RCC 7860 (cell line): Measurements from ENCODE around the gene MPZL1.
"Not testable (repeated sequence)": the region's sequence is repeated elsewhere in the genome, so short reads cannot be mapped to it uniquely, and the experiment has no call there.

ENCODE experiments used
- DNase-seq: peaks from one replicate; pipeline ENCODE4 v3.0.0-alpha.2; 2015; ENCODE audit warnings: low spot score
- FAIRE-seq: peaks from 2 replicates; lab custom pipeline; 2012; peaks lifted over from hg19 to GRCh38; lab: Jason Lieb, UNC

MPZL1 gene

GRCh38 chr1:167805041-167805556, 83.3 kb downstream of the MPZL1 start:
- FAIRE-seq (no peak), DNase-seq (no peak)

- DNase-seq, FAIRE-seq: not testable (repeated sequence)
These were observed 84.5 kb downstream of the MPZL1 start for GRCh38 chr1:167806235-167806634.

- FAIRE-seq, result not testable (repeated sequence)
These were observed 84.9 kb downstream of the MPZL1 start for GRCh38 chr1:167806676-167807075.

GRCh38 chr1:167808104-167808503, 86.3 kb downstream of the MPZL1 start:
- DNase-seq (peak; percentile 18), FAIRE-seq (no peak)

More at GRCh38 chr1:167806676-167807075, 84.9 kb downstream of the MPZL1 start:
- not testable (repeated sequence) for DNase-seq

- no peak for DNase-seq
- FAIRE-seq, result no peak
These were observed 86.9 kb downstream of the MPZL1 start for GRCh38 chr1:167808690-167809089.

- no peak for FAIRE-seq
These were observed 91.2 kb downstream of the MPZL1 start for GRCh38 chr1:167812972-167813371.

GRCh38 chr1:167815650-167816049, 93.9 kb downstream of the MPZL1 start:
- no peak for DNase-seq
- no peak for FAIRE-seq

More at GRCh38 chr1:167812972-167813371, 91.2 kb downstream of the MPZL1 start:
- no peak for DNase-seq

GRCh38 chr1:167819849-167820683, 98.3 kb downstream of the MPZL1 start:
- FAIRE-seq, result peak; percentile 92

GRCh38 chr1:167820684-167821355, 99.0 kb downstream of the MPZL1 start:
- DNase-seq (peak; percentile 66), FAIRE-seq (no peak)

More at GRCh38 chr1:167819849-167820683, 98.3 kb downstream of the MPZL1 start:
- DNase-seq, result peak; percentile 97

GRCh38 chr1:167821356-167821685, 99.5 kb downstream of the MPZL1 start:
- DNase-seq (no peak), FAIRE-seq (no peak)

GRCh38 chr1:167821969-167822685, 100.3 kb downstream of the MPZL1 start:
- no peak for FAIRE-seq
- DNase-seq, result no peak

GRCh38 chr1:167824163-167824794, 102.5 kb downstream of the MPZL1 start:
- FAIRE-seq (no peak), DNase-seq (no peak)

GRCh38 chr1:167825419-167826079, 103.8 kb downstream of the MPZL1 start:
- FAIRE-seq (no peak), DNase-seq (no peak)

- no peak for DNase-seq
- no peak for FAIRE-seq
These were observed 104.3 kb downstream of the MPZL1 start for GRCh38 chr1:167826127-167826526.

GRCh38 chr1:167829868-167830267, 108.1 kb downstream of the MPZL1 start:
- DNase-seq, result no peak
- FAIRE-seq, result no peak

- DNase-seq, FAIRE-seq: not testable (repeated sequence)
These were observed 108.9 kb downstream of the MPZL1 start for GRCh38 chr1:167830668-167831067.

- no peak for DNase-seq
- no peak for FAIRE-seq
These were observed 110.9 kb downstream of the MPZL1 start for GRCh38 chr1:167832693-167833092.

GRCh38 chr1:167833904-167834303, 112.1 kb downstream of the MPZL1 start:
- FAIRE-seq, result no peak
- no peak for DNase-seq

- DNase-seq (no peak), FAIRE-seq (no peak)
These were observed 114.4 kb downstream of the MPZL1 start for GRCh38 chr1:167836197-167836596.

GRCh38 chr1:167837326-167837725, 115.5 kb downstream of the MPZL1 start:
- FAIRE-seq (no peak), DNase-seq (no peak)
